Forelimb muscle (tissue), 1 donor: ENCODE measurements around the gene USP54. TPM values are rescaled to one million over a fixed set of nuclear protein-coding genes. Genes with fewer than 3 reads are reported as not detected.
"Not testable (repeated sequence)": the region's sequence is repeated elsewhere in the genome, so short reads cannot be mapped to it uniquely, and the experiment has no call there.

Experiments
- DNase-seq: peaks from one replicate; pipeline ENCODE4 v3.0.0-alpha.2; 2013; ENCODE audit warnings: low read depth
- polyA plus RNA-seq: library from polyadenylated mRNA; unstranded; fragments of 120-200 nt; gene quantifications from one replicate; pipeline ENCODE4 v1.2.1, GENCODE V29; 2013; ENCODE audit not compliant: insufficient read length

The USP54 gene
- polyA plus RNA-seq, 1 donor: 17.6 TPM

DNA sequence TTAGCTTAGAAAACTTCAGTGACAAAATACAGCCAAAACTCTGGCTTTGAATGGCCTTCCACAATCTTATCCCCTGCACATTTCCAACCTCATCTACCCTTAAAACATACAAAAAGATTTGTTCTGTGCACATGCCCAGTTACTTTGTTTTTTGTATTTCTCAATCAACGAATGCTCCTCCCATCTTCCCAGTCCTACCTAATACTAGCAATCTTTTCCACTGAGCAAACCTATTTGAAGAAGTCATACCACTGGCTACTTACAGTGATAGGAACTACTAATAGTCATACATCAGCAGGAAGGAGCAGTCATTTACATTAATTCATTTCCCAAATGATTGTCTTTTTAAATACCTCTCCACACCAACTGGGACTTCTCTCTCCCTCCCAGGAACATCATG is 2.5 kb downstream of the USP54 start:
- DNase-seq: no peak

DNA sequence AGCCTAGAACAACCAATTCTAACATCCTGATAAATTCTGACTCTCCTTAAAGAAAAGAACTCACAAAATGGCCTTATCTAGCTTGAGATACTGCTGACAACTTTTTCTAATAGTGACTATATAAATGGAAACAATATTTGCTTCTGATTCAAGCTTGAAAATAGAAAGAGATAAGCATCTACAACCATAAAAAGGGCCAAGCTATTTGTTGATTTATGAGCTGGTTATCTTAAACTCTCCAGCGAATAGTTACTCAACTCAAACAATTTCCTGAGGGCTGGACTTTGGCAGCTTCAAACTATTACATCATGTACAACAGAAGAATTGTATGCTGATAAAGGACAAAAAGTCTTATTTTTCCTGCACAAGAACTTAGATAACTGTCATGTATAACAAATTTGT is 4.6 kb downstream of the USP54 start:
- DNase-seq: peak; percentile 47

DNA sequence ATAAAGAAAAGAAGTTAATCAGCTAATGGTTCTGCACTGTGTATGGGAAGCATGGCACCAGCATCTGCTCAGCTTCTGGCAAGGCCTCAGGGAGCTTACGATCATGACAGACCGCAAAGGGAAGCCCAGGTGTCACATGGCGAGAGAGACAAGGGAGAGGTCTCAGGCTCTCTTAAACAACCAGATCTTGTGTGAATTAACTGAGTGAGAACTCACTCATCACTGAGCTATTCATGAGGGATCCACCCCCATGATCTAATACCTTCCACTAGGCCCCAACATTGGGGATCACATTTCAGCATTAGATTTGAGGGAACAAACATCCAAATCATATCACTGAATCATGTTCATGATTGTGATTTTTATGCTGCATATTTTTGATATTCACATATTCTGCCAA is 5.8 kb downstream of the USP54 start:
- no peak for DNase-seq

DNA sequence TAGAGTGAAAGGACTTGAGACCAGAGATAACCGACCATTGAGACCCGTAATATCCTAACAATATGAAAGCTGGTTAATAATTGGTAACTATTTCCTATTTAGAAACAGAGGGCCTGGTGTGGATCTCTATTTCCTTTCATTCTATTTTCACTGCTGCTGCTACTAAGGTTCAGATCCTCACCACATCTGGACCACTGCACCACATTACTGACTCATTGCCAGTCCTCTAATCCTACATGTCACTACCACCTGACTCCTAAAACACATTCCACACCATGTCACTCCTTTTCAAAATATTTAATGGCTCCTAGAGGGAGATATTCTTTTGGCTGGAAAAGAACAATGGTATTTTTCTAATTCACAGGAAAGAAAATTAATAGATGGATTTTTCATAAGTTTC is 6.4 kb downstream of the USP54 start:
- DNase-seq: no peak

DNA sequence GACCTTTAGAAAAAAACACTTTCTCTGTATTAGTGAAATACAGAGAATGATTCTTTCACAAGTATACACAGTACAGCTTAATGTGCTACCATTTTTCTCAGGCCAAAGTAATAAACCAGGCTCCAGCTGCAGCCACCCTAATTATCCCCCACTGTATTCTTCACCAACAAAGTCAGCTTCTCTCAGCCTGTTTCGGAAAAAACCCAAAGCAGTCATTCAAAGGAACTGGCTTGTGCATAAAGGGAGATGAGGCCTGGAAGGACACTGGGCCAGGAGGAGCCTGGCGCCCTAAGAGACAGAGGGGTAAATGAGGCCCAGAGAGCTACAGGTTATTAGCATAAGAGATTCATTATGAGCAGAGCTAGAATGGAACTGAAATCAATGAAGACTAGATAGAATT is 9.2 kb downstream of the USP54 start:
- no peak for DNase-seq

DNA sequence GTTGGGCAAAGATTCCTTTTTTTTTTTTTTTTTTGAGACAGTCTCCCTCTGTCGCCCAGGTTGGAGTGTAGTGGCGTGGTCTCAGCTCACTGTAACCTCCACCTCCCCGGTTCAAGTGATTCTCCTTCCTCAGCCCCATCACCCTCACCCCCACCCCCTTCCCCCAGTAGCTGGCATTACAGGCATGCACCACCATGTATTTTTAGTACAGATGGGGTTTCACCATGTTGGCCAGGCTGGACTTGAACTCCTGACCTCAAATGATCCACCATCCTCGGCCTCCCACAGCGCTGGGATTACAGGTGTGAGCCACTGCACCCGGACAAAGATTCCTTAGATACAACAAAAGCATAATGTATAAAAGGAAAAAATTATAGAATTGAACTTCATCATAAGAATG is 12.2 kb downstream of the USP54 start:
- DNase-seq: not testable (repeated sequence)

DNA sequence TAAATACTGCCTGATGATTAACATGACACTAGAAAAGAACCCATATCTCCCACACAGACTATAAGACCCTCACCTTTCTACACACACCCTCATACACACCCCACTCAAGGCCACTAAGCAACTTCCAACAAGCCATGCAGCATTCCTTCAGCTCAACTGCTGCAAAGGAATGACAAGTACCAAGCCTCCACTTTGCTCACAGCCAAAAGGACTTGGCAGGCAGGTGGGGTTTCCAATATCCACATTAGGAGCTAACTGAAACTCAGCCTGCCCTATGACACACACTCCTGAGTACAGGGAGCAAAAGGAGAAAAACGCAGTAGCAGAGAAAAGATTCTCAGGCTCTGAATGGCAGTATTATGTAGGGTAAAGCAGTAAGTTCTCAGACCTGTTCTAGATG is 13.4 kb downstream of the USP54 start:
- no peak for DNase-seq

DNA sequence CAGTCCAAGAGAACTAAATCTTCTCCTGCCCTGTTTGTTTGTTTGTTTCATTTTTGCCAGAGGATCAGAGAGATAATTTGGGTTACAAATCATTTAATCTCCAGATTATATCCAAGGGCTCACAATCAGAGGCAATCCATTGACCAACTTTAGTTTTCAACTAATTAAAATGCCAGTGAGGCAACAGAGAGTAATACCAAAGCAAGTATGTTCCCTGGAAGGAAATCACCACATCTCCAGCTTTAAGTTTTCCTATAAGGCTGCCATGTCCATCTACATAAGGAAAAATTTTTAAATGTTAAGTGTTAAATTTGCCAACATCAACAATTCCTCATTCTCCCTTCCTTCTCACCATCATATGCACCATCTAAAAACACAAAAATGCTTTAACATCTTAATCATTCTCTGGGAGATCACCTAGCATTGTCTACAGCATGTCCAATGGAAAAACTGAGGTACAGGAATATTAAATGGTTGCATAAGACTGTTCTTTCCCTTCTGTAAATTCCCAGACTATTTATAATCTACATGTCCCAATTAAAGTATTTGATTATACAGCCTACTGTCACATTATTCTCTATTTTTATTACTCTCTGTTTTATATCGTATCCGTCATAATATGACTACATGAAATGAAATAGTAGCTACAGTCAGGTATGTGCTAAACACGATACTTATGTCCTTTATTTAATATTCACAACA is 14.1 kb downstream of the USP54 start:
- no peak for DNase-seq

DNA sequence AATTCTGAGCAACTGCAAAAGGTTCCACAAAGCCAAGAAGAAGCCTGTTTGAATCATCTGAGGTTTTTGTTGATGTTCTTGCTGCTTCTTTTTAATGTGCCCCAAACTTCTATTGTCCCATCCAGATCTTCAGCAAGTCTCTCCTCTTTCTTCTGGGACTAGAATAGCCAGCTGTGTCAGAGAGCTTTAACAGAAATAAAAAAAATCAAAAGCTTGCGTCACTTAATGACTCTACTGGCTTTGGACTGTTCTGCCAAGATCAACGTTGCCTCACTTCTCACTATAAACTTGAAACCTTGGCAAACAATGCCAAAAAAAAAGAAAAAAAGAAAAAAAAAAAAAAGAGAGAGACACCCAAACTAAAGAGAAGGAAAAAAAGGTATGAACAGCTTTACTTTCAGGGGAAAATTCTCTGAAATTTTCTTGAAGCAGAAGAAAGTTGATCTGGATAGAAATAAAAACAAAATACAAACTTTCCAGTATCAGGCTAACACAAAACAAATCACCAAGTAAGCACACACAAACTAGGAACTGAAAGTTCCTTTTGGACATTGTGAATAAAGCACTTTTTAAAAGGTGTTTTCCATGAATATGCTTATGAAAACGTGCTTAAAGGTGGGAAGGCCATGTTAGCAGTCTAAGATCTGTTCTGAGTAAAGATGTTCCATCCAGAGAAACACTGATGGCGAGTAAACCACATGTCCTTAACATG is 14.8 kb downstream of the USP54 start:
- peak; percentile 43 for DNase-seq

DNA sequence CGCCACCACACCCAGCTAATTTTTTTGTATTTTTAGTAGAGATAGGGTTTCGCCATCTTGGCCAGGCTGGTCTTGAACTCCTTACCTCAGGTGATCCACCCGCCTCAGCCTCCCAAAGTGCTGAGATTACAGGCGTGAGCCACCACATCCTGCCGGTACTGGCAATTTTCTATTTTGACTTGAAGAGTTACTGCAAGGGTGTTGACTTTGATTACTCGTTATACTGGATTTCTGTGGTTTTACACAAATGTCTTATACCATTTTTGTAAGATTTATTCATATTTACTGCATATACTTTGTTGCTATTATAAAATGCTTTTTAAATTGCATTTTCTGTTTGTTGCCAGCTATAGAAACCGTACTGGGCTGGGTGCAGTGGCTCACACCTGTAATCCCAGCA is 24.1 kb downstream of the USP54 start:
- not testable (repeated sequence) for DNase-seq

DNA sequence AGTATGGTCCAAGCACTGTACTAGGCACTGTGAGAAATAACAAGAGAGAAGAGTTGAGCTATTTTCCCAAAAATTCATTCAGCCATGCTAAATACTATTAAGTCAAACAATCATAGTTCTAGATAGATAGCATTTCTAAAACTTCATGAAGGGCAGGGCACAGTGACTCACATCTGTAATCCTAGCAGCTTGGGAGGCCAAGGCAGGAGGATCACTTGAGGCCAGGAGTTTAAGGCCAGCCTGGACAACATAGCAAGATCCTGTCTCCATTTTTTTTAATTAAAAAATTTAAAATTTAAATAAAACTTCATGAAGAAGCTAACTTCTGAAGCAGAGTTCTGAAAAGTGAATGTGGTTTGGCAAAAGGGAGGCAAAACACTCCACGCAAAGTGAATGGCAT is 29.9 kb downstream of the USP54 start:
- no peak for DNase-seq

DNA sequence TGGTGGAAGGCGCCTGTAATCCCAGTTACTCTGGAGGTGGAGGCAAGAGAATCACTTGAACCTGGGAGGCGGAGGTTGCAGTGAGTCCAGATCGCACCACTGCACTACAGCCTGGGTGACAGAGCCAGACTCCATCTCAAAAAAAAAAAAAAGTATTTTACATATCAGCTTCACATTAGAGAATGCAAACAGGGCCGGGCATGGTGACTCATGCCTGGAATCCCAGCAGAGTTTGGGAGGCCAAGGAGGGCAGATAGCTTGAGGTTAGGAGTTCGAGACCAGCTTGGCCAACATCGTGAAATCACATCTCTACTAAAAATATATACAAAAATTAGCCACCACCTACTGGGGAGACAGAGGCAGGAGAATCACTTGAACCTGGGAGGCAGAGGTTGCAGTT is 31.6 kb downstream of the USP54 start:
- no peak for DNase-seq

DNA sequence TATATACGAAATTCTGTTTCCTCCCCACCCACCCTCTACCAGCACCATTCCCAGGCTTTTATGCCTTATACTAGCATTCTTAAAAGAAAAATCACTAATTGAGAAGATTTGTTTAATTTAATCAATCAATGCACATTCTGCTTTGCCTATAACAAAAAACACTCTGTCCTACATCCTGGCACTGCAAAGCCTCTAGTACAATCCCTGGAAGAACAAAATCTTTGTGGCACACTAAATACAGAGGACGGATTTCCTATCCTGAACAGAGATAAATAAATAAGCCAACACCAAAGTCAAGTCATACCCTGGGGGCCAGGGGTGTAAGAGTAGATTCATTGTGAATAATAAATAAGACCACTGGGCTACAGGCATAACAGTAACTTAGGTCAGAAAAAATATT is 34.3 kb downstream of the USP54 start:
- DNase-seq: no peak

DNA sequence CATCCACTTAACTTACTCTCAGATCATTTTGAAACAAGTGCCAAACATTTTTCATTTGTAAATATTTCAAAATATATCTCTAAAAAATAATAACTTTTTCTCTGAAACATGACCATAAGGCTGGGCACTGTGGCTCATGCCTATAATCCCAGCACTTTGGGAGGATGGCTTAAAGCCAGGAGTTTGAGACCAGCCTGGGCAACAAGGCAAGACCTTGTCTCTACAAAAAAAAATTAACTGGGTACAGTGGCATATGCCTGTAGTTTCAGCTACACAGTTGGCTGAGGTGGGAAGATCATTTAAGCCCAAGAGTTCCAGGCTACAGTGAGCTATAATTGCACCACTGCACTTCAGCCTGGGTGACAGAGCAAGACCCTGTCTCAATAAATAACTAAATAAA is 36.4 kb downstream of the USP54 start:
- no peak for DNase-seq

DNA sequence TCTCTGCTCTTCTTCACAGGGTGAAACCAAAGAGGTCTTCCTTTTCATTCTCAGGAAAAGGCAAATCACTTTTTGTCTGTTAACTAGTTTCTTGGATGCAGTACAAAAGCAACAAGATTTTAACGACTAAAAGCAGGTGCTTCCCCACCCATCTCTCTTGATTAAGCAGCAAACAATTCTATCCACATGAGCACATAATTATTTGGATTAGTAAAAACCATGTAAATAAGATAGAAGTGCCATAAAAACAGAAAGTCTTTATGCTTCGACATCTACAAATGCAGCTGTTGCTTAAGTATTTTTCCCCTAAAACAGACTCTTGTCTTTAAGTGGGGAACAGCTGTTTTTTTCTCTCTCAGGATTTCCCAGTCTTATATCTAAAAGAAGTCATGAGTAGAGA is 37.4 kb downstream of the USP54 start:
- no peak for DNase-seq

DNA sequence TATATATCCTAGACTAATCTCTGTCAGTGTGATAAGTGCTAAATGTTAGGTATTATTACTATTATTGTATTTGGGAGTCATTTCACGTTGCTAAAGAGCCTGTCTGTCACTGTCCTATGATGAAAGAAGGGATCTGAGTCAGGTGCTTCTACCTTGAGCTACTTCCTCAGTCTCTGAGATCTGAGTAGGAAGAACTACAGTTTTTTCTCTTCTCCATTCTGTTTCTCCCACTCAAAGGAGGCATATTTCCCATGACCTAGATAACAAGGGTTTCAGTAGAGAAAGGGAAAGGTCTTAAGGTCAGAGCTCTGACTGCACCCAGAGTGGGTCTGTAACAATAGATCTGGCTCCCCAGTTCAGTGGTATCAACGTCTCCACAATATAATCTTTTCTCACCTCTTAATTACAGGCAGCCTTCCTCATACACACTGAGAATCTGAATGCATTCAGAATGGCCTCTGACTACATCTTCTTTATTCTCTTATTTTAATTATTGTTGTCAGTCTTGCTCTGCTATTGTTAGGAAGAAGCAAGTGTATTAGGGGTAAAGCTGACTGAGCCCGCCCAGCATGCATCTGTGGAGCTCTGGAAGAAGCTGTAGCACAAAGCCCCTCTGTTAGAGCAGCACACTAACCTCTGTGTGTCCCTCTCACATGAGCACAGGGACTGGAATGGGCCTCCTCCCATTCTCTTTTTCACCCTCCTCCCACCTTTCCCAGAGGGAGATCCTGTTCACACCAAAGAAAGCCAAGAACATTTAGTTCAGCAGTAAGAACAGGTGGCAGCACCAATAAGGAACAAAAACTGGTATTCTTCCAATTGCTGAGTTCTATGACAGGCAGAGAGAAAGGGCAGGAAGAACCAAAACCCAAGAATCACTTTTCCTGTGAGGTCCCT is 38.1 kb downstream of the USP54 start:
- no peak for DNase-seq

DNA sequence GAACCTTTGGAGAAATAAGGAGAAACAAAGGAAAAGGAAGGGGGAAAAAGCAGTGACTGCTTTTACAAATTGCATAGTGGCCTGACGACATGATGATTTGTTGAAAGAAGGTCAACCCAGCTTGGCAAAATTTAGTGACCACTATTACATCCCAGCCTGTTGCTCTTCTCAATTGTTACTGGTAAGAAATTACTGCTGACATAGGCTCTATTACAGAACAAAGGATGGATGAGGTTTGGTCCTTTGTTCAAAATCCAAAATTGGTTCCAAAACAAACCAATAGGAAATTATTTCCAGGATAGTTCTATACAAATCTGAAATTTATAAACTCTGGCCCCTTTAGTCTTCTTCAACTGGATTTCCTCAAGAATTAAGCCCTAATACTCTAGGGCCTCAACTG is 39.6 kb downstream of the USP54 start:
- no peak for DNase-seq

DNA sequence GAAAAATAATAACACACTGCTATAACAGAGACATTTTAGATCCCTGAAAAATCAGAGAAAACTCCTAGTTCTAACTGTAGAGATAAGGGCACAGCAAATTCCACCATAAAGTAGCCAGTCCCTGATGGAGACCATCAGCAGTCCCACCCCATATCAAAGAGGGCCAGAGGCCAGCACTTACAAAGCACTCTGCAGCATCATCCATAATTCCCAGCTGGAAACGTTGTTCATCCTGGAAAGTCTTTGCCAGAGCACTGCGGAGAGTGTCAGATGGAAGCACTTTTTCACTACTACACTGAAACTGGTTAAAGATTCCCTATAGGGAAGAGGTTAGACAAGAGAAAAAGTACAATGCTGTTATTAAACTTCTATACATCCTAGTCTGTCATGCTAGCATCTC is 45.8 kb downstream of the USP54 start:
- no peak for DNase-seq

DNA sequence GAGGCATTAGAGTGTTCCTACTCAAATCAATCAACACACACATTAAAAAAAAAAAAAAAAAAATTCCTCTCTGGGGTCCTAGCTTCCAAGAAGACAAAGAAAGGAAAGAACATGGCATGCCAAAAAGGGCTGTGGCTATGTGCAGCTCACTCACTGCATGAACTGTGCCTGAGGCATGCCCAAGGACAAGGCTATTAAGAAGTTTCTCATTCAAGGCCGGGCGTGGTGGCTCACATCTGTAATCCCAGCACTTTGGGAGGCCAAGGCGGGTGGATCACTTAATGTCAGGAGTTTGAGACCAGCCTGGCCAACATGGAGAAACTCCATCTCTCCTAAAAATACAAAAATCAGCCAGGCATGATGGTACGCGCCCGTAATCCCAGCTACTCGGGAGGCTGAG is 53.4 kb downstream of the USP54 start:
- DNase-seq: no peak

DNA sequence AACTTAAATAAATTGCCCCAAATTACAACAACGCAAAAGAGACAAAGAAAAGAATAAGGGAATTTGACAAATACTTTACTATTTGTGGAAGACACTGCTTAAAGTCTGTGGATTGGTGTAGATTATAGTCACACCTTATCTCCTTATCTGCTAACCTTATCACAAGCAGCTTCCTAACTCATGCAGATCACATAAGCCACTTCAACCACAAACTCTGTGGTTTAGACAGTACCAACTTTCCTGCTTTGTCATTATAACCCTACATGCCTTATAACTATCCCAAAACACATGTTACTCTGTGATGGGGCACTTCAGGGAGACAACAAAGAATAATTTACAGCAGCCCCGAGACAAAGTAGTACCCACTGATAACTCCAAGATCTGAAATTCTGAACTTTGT is 53.9 kb downstream of the USP54 start:
- no peak for DNase-seq

DNA sequence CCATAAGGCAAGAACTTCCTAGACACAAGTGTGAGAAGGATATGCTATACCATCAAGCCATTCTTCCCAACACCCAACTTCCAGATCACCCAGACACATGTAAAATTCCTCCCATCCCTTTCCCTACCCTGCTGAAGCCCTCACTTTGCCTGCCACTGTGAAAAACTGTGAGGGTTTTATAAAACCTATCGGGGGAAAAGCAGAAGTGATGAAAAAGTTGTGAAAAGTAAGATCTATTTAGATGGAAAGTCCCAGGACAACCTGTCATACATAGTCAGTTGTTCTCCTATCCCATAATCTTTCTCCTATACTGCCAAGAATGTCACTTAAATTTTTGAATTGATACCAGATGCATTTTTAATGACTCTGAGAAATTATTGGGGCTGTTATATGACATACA is 56.3 kb downstream of the USP54 start:
- DNase-seq: no peak

DNA sequence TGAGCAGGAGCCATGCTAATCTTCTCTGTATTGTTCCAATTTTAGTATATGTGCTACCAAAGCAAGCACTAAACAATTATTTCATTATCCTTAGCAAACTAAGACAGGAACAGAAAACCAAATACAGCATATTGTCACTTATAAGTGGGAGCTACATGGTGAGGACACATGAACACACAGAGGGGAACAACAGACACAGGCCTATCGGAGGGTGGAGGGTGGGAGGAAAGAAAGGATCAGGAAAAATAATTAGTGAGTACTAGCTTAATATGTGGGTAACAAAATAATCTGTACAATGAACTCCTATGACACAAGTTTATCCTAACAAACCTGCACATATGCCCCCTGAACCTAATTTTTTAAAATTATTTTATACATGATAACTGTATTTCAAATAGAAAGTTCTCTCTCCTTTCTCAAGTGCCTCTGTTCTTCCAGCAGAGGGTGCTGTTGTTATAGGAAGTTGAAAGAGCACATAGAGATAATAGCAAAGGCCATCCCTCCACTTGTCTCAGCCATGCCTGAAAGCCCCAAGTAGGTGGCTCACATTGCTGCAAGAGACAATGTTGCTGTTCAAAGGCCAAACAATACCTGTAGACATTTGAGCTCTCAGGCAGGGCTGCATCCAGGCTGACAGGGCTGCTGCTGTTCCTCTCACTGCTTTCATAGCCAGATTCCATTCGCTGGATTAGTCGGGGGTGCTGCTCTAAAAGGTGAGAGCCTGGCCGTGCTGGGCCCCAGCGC is 61.9 kb downstream of the USP54 start:
- DNase-seq: peak; percentile 46
